Gastrocnemius medialis (tissue), 4 donors: Measurements from ENCODE around the gene PCNX3. TPM values are rescaled to one million over a fixed set of nuclear protein-coding genes. Genes with fewer than 3 reads are reported as not detected.
"Not testable (repeated sequence)": the region's sequence is repeated elsewhere in the genome, so short reads cannot be mapped to it uniquely, and the experiment has no call there.

Experiments
- ATAC-seq, 2 donors: fragments of 150-250 bp; one replicate each; pipeline ENCODE4 v1.9.1; 2016
- DNase-seq, 2 donors: peaks; one replicate each; pipeline ENCODE4 v3.0.0-alpha.2; 2019
- H3K27ac ChIP-seq, 4 donors: fragments of 200-600 bp; sonication (generic); 1 replicate in 1 of 4; 2 replicates in 3 of 4; pipeline ENCODE4 v1.5.1; 2016 to 2018; ENCODE audit warnings: mild to moderate bottlenecking in 2 of 4, moderate library complexity in 1 of 4
- H3K27me3 ChIP-seq, 3 donors: fragments of 200-600 bp; sonication (generic) in 2 of 3; 1 replicate in 1 of 3; 2 replicates in 2 of 3; pipeline versions ENCODE4 v1.5.1 to v1.6.0; 2016 to 2019; ENCODE audit warnings: mild to moderate bottlenecking in 1 of 3, moderate library complexity in 1 of 3
- H3K36me3 ChIP-seq, 2 donors: fragments of 200-600 bp; sonication (generic) in 1 of 2; one replicate each; pipeline ENCODE4 v1.5.1; 2017 to 2018
- H3K4me1 ChIP-seq, 2 donors: fragments of 200-600 bp; sonication (generic) in 1 of 2; one replicate each; pipeline ENCODE4 v1.5.1; 2016 to 2017; ENCODE audit warnings: mild to moderate bottlenecking in 2 of 2
- H3K4me3 ChIP-seq, 4 donors: fragments of 200-600 bp; sonication (generic) in 3 of 4; 1 replicate in 1 of 4; 2 replicates in 3 of 4; pipeline ENCODE4 v1.5.1; 2016 to 2019; ENCODE audit warnings: mild to moderate bottlenecking in 2 of 4
- H3K9me3 ChIP-seq, 3 donors: fragments of 200-600 bp; sonication (generic) in 2 of 3; 1 replicate in 1 of 3; 2 replicates in 2 of 3; pipeline ENCODE4 v1.5.1; 2016 to 2019
- POLR2A ChIP-seq, 2 donors: fragments of 450-650 bp; IDR thresholded peaks; one replicate each; pipeline ENCODE4 v1.6.1; 2017; ENCODE audit warnings: antibody characterized with exemption in 2 of 2, mild to moderate bottlenecking in 2 of 2, moderate library complexity in 2 of 2
- in situ Hi-C, 4 donors: fragments of 200-750 bp; cut with MboI; loops; one replicate each; pipeline versions ENCODE4 v1.15.0 to v1.8.0; 2017; ENCODE audit warnings: low sequenced_read_pairs in 4 of 4
- intact Hi-C: fragments of 100-400 bp; cut with DNase I; formaldehyde crosslinking; loops from one replicate; pipeline ENCODE4 v1.15.1; 2023; ENCODE audit warnings: low total_unique reads
- microRNA-seq, 2 donors: library from miRNA; unstranded; fragments of <30 nt; microRNA quantifications; one replicate each; pipeline ENCODE4, GENCODE V29; 2016; ENCODE audit warnings: borderline replicate concordance in 2 of 2
- total RNA-seq, 4 donors: library from RNA; depleted of rRNA; stranded (reverse); fragments of >200 nt; gene quantifications; one replicate each; pipeline versions ENCODE4 v1.1.0 to v1.2.3, GENCODE V29; 2016
- TF ChIP-seq, protein P1 (sequence below), 5 experiments: fragments of 450-650 bp in 3 of 5; fragments of 200-600 bp in 2 of 5; sonication (generic) in 2 of 5; IDR thresholded peaks in 4 of 5; conservative IDR thresholded peaks in 1 of 5; 1 replicate in 4 of 5; 2 replicates in 1 of 5; pipeline ENCODE4 v1.5.1; 2016 to 2019; ENCODE audit warnings: antibody characterized with exemption in 5 of 5, mild to moderate bottlenecking in 3 of 5, moderate library complexity in 3 of 5

Gene PCNX3
- total RNA-seq, 4 donors from 2014 or later: 7.6 to 15.6 (median 13.1) TPM

DNA sequence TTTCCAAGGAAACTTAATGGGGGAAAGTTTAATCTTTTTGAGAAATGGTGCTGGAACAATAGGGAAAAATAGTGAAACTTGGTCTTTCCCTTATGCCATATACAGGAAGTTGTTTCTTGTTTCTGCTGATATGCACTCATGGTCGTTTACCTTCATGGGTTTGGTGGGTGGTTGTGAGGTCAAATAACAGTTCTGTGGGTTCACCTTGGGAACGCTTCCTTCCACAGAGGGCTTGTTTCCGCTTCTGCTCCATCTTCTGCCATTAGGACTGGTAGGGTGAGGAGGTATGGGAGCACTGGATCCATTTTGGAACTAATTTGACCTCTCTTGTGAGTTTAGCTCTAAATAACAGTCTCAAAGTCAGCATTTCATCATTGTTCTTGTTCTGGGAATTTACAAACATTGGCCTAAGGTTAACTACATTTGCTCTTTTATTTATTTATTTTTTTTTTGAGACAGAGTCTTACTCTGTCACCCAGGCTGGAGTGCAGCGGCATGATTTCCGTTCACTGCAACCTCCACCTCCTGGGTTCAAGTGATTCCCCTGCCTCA lies 64.7 kb downstream of the PCNX3 start:
- ATAC-seq (no peak), DNase-seq (no peak)
- in situ Hi-C loops: no loop called here
- no peak overlapping the region for H3K27ac ChIP-seq
- intact Hi-C loops: no loop called here
- no peak overlapping the region for H3K4me3 ChIP-seq
- TF ChIP-seq POLR2A (IDR thresholded peaks at IDR 0.05): no peak
- TF ChIP-seq, protein P1, sequence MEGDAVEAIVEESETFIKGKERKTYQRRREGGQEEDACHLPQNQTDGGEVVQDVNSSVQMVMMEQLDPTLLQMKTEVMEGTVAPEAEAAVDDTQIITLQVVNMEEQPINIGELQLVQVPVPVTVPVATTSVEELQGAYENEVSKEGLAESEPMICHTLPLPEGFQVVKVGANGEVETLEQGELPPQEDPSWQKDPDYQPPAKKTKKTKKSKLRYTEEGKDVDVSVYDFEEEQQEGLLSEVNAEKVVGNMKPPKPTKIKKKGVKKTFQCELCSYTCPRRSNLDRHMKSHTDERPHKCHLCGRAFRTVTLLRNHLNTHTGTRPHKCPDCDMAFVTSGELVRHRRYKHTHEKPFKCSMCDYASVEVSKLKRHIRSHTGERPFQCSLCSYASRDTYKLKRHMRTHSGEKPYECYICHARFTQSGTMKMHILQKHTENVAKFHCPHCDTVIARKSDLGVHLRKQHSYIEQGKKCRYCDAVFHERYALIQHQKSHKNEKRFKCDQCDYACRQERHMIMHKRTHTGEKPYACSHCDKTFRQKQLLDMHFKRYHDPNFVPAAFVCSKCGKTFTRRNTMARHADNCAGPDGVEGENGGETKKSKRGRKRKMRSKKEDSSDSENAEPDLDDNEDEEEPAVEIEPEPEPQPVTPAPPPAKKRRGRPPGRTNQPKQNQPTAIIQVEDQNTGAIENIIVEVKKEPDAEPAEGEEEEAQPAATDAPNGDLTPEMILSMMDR (IDR thresholded peaks at IDR 0.05 in 4 of 5, conservative IDR thresholded peaks at IDR 0.05 in 1 of 5): no peak
- H3K9me3 ChIP-seq: no peaks in the 10 kb centered on the region
- no peaks in the 10 kb centered on the region for H3K27me3 ChIP-seq
- no peaks in the 10 kb centered on the region for H3K36me3 ChIP-seq
- no peaks in the 10 kb centered on the region for H3K4me1 ChIP-seq

DNA sequence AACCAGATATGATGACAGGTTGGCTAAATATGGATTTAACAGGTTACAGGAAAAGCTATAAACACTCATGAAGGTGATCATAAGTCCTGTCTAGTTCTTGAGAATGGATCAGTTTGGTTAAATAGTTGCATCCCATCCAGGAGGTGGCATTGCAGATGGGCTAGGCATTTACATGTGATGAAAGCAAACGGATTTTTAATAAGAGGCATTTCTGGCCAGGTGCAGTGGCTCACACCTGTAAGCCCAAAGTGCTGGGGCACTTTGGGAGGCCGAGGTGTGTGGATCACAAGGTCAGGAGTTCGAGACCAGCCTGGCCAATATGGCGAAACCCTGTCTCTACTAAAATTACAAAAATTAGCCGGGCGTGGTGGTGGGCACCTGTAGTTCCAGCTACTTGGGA lies 67.9 kb downstream of the PCNX3 start:
- H3K4me1 ChIP-seq, in situ Hi-C loops, H3K27ac ChIP-seq, H3K9me3 ChIP-seq, intact Hi-C loops, H3K27me3 ChIP-seq, H3K4me3 ChIP-seq, DNase-seq, ATAC-seq, H3K36me3 ChIP-seq: not testable (repeated sequence)

DNA sequence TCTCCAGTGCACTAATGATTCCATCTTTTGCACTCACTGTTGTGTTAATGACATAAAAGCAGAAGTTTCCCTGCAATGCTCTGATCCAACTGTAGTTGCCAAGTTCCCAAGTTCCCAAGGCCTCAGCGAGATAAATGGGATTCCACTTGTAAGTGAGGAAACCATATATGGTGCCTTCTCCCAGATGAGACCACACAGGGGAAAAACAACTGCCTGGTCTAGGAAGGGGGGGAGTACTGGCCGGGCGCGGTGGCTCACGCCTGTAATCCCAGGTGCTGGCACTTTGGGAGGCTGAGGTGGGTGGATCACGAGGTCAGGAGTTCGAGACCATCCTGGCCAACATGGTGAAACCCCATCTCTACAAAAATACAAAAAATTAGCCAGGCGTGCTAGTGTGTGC lies 70.4 kb downstream of the PCNX3 start:
- ATAC-seq (no peak), DNase-seq (no peak)
- no peaks in the 10 kb centered on the region for H3K9me3 ChIP-seq
- intact Hi-C loops: no loop called here
- no peaks in the 10 kb centered on the region for H3K36me3 ChIP-seq
- no peak overlapping the region for H3K4me3 ChIP-seq
- H3K4me1 ChIP-seq: no peaks in the 10 kb centered on the region
- H3K27ac ChIP-seq: no peak overlapping the region
- in situ Hi-C loops: no loop called here
- no peak for TF ChIP-seq POLR2A (IDR thresholded peaks at IDR 0.05)
- TF ChIP-seq, protein P1 (IDR thresholded peaks at IDR 0.05 in 4 of 5, conservative IDR thresholded peaks at IDR 0.05 in 1 of 5): no peak
- H3K27me3 ChIP-seq: no peaks in the 10 kb centered on the region

Small RNAs within 50 kb of the gene (microRNA-seq; reads per million reads assigned to microRNA genes)
- gene MIR4489: 0 reads per million in 2 donors
- gene MIR4690: 0 reads per million in 2 donors

Other genes with a start within 250 kb of the PCNX3 start
- gene SLC25A45, start 233.1 kb upstream of the PCNX3 start, total RNA-seq: 10 to 100 TPM in 1 of 4 donors, 1 to 10 TPM in 3; 2.6 to 12.4 (median 5.6) TPM
- gene FRMD8, start 229.1 kb upstream of the PCNX3 start, total RNA-seq: 10 to 100 TPM; 11.5 to 51.7 (median 20.1) TPM
- gene NEAT1, start 193.0 kb upstream of the PCNX3 start, total RNA-seq: 100 to 1,000 TPM in 1 of 4 donors, 10 to 100 TPM in 3; 24.1 to 472 (median 32.8) TPM
- 1,000 to 10,000 TPM in 3 of 4 donors, 100 to 1,000 TPM in 1; 874 to 6,745 (median 1,938) TPM for gene MALAT1, start 116.7 kb upstream of the PCNX3 start, total RNA-seq
- gene SCYL1, start 90.7 kb upstream of the PCNX3 start, total RNA-seq: 100 to 1,000 TPM; 120 to 162 (median 133) TPM
- 10 to 100 TPM; 18.5 to 56.6 (median 35.6) TPM for gene LTBP3, start 57.4 kb upstream of the PCNX3 start, total RNA-seq
- 10 to 100 TPM; 54.7 to 99.4 (median 75.3) TPM for gene ZNRD2, start 45.3 kb upstream of the PCNX3 start, total RNA-seq
- gene FAM89B, start 43.2 kb upstream of the PCNX3 start, total RNA-seq: 100 to 1,000 TPM in 3 of 4 donors, 10 to 100 TPM in 1; 86.6 to 154 (median 119) TPM
- gene EHBP1L1, start 39.7 kb upstream of the PCNX3 start, total RNA-seq: 100 to 1,000 TPM; 191 to 374 (median 250) TPM
- 10 to 100 TPM in 1 of 4 donors, under 1 TPM in 1, not detected in 2; 0.39 to 18.6 TPM for gene KCNK7, start 20.0 kb upstream of the PCNX3 start, total RNA-seq
- 10 to 100 TPM in 3 of 4 donors, 1 to 10 TPM in 1; 10.0 to 13.8 (median 11.1) TPM for gene MAP3K11, start 1.6 kb upstream of the PCNX3 start, total RNA-seq
- 10 to 100 TPM in 2 of 4 donors, 1 to 10 TPM in 2; 6.7 to 10.9 (median 10.0) TPM for gene SIPA1, start 22.3 kb downstream of the PCNX3 start, total RNA-seq
- gene RELA, start 47.1 kb downstream of the PCNX3 start, total RNA-seq: 10 to 100 TPM; 39.7 to 68.3 (median 56.3) TPM
- gene KAT5, start 96.5 kb downstream of the PCNX3 start, total RNA-seq: 10 to 100 TPM; 40.0 to 69.4 (median 50.0) TPM
- gene RNASEH2C, start 105.0 kb downstream of the PCNX3 start, total RNA-seq: 100 to 1,000 TPM in 1 of 4 donors, 10 to 100 TPM in 3; 36.5 to 101 (median 62.4) TPM
- 10 to 100 TPM; 20.3 to 42.5 (median 29.7) TPM for gene AP5B1, start 165.2 kb downstream of the PCNX3 start, total RNA-seq
- under 1 TPM in 1 of 4 donors, not detected in 3; 0.15 TPM for gene OVOL1, start 171.3 kb downstream of the PCNX3 start, total RNA-seq
- under 1 TPM in 1 of 4 donors, not detected in 3; 0.11 TPM for gene SNX32, start 218.2 kb downstream of the PCNX3 start, total RNA-seq
- 100 to 1,000 TPM; 153 to 371 (median 251) TPM for gene CFL1, start 242.4 kb downstream of the PCNX3 start, total RNA-seq
- gene MUS81, start 244.7 kb downstream of the PCNX3 start, total RNA-seq: 10 to 100 TPM; 26.4 to 44.9 (median 34.8) TPM